Neuronal stem cell (in vitro differentiated cells): Measurements from ENCODE around the gene RNF103.

Experiments
- DNase-seq: peaks from one replicate; pipeline ENCODE4 v3.0.0-alpha.2; 2013; ENCODE audit warnings: low spot score
- H2AFZ ChIP-seq: one replicate; pipeline ENCODE4 v1.6.1; 2013; ENCODE audit warnings: mild to moderate bottlenecking, low read length, inconsistent platforms
- H2AK5ac ChIP-seq: 2 replicates; pipeline ENCODE4 v1.6.1; 2013; ENCODE audit warnings: low read depth, mild to moderate bottlenecking, inconsistent platforms, low read length, moderate library complexity, mixed read lengths
- H2BK120ac ChIP-seq: 2 replicates; pipeline ENCODE4 v1.6.1; 2013; ENCODE audit warnings: low read depth, mild to moderate bottlenecking, inconsistent platforms, low read length, moderate library complexity, mixed read lengths
- H2BK12ac ChIP-seq: one replicate; pipeline ENCODE4 v1.6.1; 2013; ENCODE audit warnings: low read length, inconsistent platforms
- H2BK15ac ChIP-seq: 2 replicates; pipeline ENCODE4 v1.6.1; 2013; ENCODE audit warnings: mild to moderate bottlenecking, low read length, inconsistent platforms, mixed read lengths
- H2BK5ac ChIP-seq: one replicate; pipeline ENCODE4 v1.6.1; 2013; ENCODE audit warnings: inconsistent platforms, mild to moderate bottlenecking, low read length, moderate library complexity
- H3K14ac ChIP-seq: one replicate; pipeline ENCODE4 v1.6.1; 2013; ENCODE audit warnings: low read length, inconsistent platforms
- H3K18ac ChIP-seq: 2 replicates; pipeline ENCODE4 v1.6.1; 2013; ENCODE audit warnings: low read length, inconsistent platforms
- H3K23ac ChIP-seq: 2 replicates; pipeline ENCODE4 v1.6.1; 2013; ENCODE audit warnings: low read depth, mild to moderate bottlenecking, mixed read lengths, low read length, inconsistent platforms; ENCODE audit not compliant: poor library complexity
- H3K27ac ChIP-seq: replicated peaks from 3 replicates; pipeline ENCODE4 v1.5.1; 2013; ENCODE audit warnings: low read length, inconsistent platforms
- H3K27me3 ChIP-seq, 3 experiments: 2 replicates each; pipeline ENCODE4 v1.6.1; 2013; ENCODE audit warnings: low read length in 3 of 3, mild to moderate bottlenecking in 2 of 3, inconsistent platforms in 1 of 3, low read depth in 1 of 3, mixed read lengths in 1 of 3, moderate library complexity in 1 of 3; ENCODE audit not compliant: control insufficient read depth in 3 of 3, insufficient read depth in 3 of 3
- H3K36me3 ChIP-seq, 2 donors: replicated peaks in 1 of 2; 2 replicates each; pipeline ENCODE4 v1.6.1; 2013; ENCODE audit warnings: low read length in 2 of 2; ENCODE audit not compliant: control insufficient read depth in 2 of 2, insufficient read depth in 2 of 2
- H3K4ac ChIP-seq: 2 replicates; pipeline ENCODE4 v1.6.1; 2013; ENCODE audit warnings: inconsistent platforms, mild to moderate bottlenecking, low read length, moderate library complexity
- H3K4me1 ChIP-seq, 2 donors: 1 replicate in 1 of 2; 2 replicates in 1 of 2; pipeline ENCODE4 v1.6.1; 2013; ENCODE audit warnings: low read length in 2 of 2, low read depth in 1 of 2; ENCODE audit not compliant: control insufficient read depth in 2 of 2, insufficient read depth in 1 of 2
- H3K4me2 ChIP-seq: one replicate; pipeline ENCODE4 v1.6.1; 2013; ENCODE audit warnings: mild to moderate bottlenecking, low read length, inconsistent platforms; ENCODE audit not compliant: insufficient read depth, poor library complexity, severe bottlenecking
- H3K4me3 ChIP-seq, 2 donors: 2 replicates each; pipeline ENCODE4 v1.5.1; 2013; ENCODE audit warnings: low read length in 2 of 2, mild to moderate bottlenecking in 2 of 2, inconsistent platforms in 1 of 2, moderate library complexity in 1 of 2
- H3K79me1 ChIP-seq: one replicate; pipeline ENCODE4 v1.6.1; 2013; ENCODE audit warnings: low read depth, mild to moderate bottlenecking, inconsistent platforms, low read length, moderate library complexity
- H3K9ac ChIP-seq: one replicate; pipeline ENCODE4 v1.6.1; 2013; ENCODE audit warnings: mild to moderate bottlenecking, low read depth, low read length, inconsistent platforms; ENCODE audit not compliant: poor library complexity
- H3K9me3 ChIP-seq, 2 donors: replicated peaks in 1 of 2; 2 replicates each; pipeline versions ENCODE3 to v1.6.1; 2013; ENCODE audit warnings: low read length in 2 of 2, mild to moderate bottlenecking in 2 of 2, inconsistent platforms in 1 of 2, low read depth in 1 of 2, mixed read lengths in 1 of 2, moderate library complexity in 1 of 2; ENCODE audit not compliant: control insufficient read depth in 2 of 2, insufficient read depth in 1 of 2
- H4K8ac ChIP-seq: one replicate; pipeline ENCODE4 v1.6.1; 2013; ENCODE audit warnings: low read depth, mild to moderate bottlenecking, inconsistent platforms, low read length, moderate library complexity
- H4K91ac ChIP-seq: one replicate; pipeline ENCODE4 v1.6.1; 2013; ENCODE audit warnings: low read length, low read depth, mild to moderate bottlenecking, inconsistent platforms; ENCODE audit not compliant: poor library complexity
- WGBS, 2 donors: extraction: QIAGEN DNeasy Blood & Tissue Kit; methylation state at CpG; one replicate each; pipeline ENCODE4 v1.1.7; 2013; ENCODE audit warnings: missing lambda C conversion rate in 2 of 2, mixed read lengths in 1 of 2; ENCODE audit not compliant: insufficient read length in 2 of 2, insufficient replicate concordance in 1 of 2; ENCODE audit errors: extremely low coverage in 2 of 2; 5-methylcytosine and 5-hydroxymethylcytosine counted together

The RNF103 gene

GRCh38 chr2:86627550-86627949, 3.9 kb upstream of the RNF103 start:
- Histone ChIP-seq H3K23ac (no peak overlapping the region), H3K18ac (no peak overlapping the region), H2BK5ac (no peak overlapping the region), H4K8ac (no peak overlapping the region), H3K36me3 (no peaks in the 10 kb centered on the region), H2AK5ac (no peak overlapping the region), H3K4me3 (no peak overlapping the region), H3K4me2 (no peak overlapping the region), H3K27ac (no peak overlapping the region), H2BK12ac (no peak overlapping the region), H3K14ac (no peak overlapping the region), H3K4me1 (peaks cover 4 to 13% of the 10 kb centered on the region in 2 donors), H3K79me1 (no peaks in the 10 kb centered on the region), H2BK15ac (no peak overlapping the region), H4K91ac (no peak overlapping the region), H3K27me3 (no peaks in the 10 kb centered on the region), H3K9ac (no peak overlapping the region), H2BK120ac (no peak overlapping the region), H3K4ac (no peak overlapping the region), H3K9me3 (no peaks in the 10 kb centered on the region), H2AFZ (no peak overlapping the region)
- WGBS, 2 donors, result no CpG with 5 or more reads among the region's 3 CpGs
- no peak for DNase-seq

GRCh38 chr2:86625096-86625495, 1.4 kb upstream of the RNF103 start:
- Histone ChIP-seq H3K9ac (no peak overlapping the region), H2BK12ac (no peak overlapping the region), H3K9me3 (no peaks in the 10 kb centered on the region), H3K18ac (no peak overlapping the region), H3K4ac (no peak overlapping the region), H3K4me3 (no peak overlapping the region), H4K91ac (no peak overlapping the region), H3K4me2 (no peak overlapping the region), H2AK5ac (no peak overlapping the region), H4K8ac (no peak overlapping the region), H3K79me1 (no peaks in the 10 kb centered on the region), H3K27ac (peak overlapping the region; percentile 47), H2BK15ac (no peak overlapping the region), H3K36me3 (peaks cover 0 to 2% of the 10 kb centered on the region in 2 donors), H3K14ac (no peak overlapping the region), H3K23ac (no peak overlapping the region), H2AFZ (peak overlapping the region; percentile 64), H2BK5ac (no peak overlapping the region), H3K4me1 (peaks cover 7 to 9% of the 10 kb centered on the region in 2 donors), H2BK120ac (no peak overlapping the region), H3K27me3 (no peaks in the 10 kb centered on the region)
- whole genome bisulfite sequencing, 2 donors, result no CpG with 5 or more reads among the region's 4 CpGs
- DNase-seq, result peak; percentile 5

- Histone ChIP-seq H2BK120ac (no peak overlapping the region), H3K23ac (no peak overlapping the region), H4K91ac (no peak overlapping the region), H2BK12ac (no peak overlapping the region), H4K8ac (no peak overlapping the region), H2BK15ac (no peak overlapping the region), H2AFZ (peak overlapping the region; percentile 92), H2AK5ac (no peak overlapping the region), H3K79me1 (no peaks in the 10 kb centered on the region), H3K9ac (no peak overlapping the region), H2BK5ac (no peak overlapping the region), H3K27ac (no peak overlapping the region), H3K14ac (no peak overlapping the region), H3K27me3 (no peaks in the 10 kb centered on the region), H3K4me2 (no peak overlapping the region), H3K4me3 (peak overlapping the region in 1 of 2 donors; percentile 91), H3K36me3 (peaks cover 0 to 11% of the 10 kb centered on the region in 2 donors), H3K18ac (peak overlapping the region; percentile 11), H3K4ac (no peak overlapping the region), H3K9me3 (no peaks in the 10 kb centered on the region), H3K4me1 (peaks cover 7 to 9% of the 10 kb centered on the region in 2 donors)
- no CpG with 5 or more reads among the region's 6 CpGs for WGBS, 2 donors
- DNase-seq, result no peak
Measured at GRCh38 chr2:86624267-86624547, 542 bp upstream of the RNF103 start.

- Histone ChIP-seq H3K9me3 (no peaks in the 10 kb centered on the region), H3K4me3 (peak overlapping the region; percentile 90 to 91), H2BK15ac (no peak overlapping the region), H3K4ac (no peak overlapping the region), H4K91ac (no peak overlapping the region), H3K4me1 (peaks cover 7 to 9% of the 10 kb centered on the region in 2 donors), H3K18ac (peak overlapping the region; percentile 98), H3K9ac (peak overlapping the region; percentile 91), H2BK12ac (no peak overlapping the region), H2AK5ac (no peak overlapping the region), H2AFZ (peak overlapping the region; percentile 92), H3K14ac (peak overlapping the region; percentile 56), H3K4me2 (peak overlapping the region; percentile 75), H2BK5ac (peak overlapping the region; percentile 46), H3K27me3 (no peaks in the 10 kb centered on the region), H4K8ac (no peak overlapping the region), H2BK120ac (peak overlapping the region; percentile 61), H3K79me1 (no peaks in the 10 kb centered on the region), H3K27ac (peak overlapping the region; percentile 96), H3K23ac (no peak overlapping the region), H3K36me3 (peaks cover 0 to 22% of the 10 kb centered on the region in 2 donors)
- WGBS, 2 donors, result no CpG with 5 or more reads among the region's 56 CpGs
- DNase-seq, result peak; percentile 33
Measured at GRCh38 chr2:86623043-86623493, 597 bp downstream of the RNF103 start.
